Adrenal gland (tissue), 12 donors: ENCODE results near the gene XPOT. TPM values are rescaled to one million over a fixed set of nuclear protein-coding genes. Genes with fewer than 3 reads are reported as not detected.

Source experiments
- DNase-seq, 7 donors: peaks; one replicate each; pipeline ENCODE4 v3.0.0-alpha.2; 2019 to 2020
- H3K27ac ChIP-seq, 5 donors: fragments of 200-600 bp; sonication (generic) in 4 of 5; 1 replicate in 3 of 5; 2 replicates in 2 of 5; pipeline versions ENCODE4 v1.5.1 to v1.8.0; 2016 to 2020; ENCODE audit warnings: mild to moderate bottlenecking in 1 of 5
- H3K27me3 ChIP-seq: fragments of 200-600 bp; 2 replicates; pipeline ENCODE4 v1.8.0; 2021
- H3K36me3 ChIP-seq, 2 donors: fragments of 200-600 bp; replicated peaks in 1 of 2; 1 replicate in 1 of 2; 2 replicates in 1 of 2; pipeline versions ENCODE4 v1.5.1 to v1.8.0; 2018 to 2022
- H3K4me1 ChIP-seq, 2 donors: fragments of 200-600 bp; replicated peaks in 1 of 2; 1 replicate in 1 of 2; 2 replicates in 1 of 2; pipeline versions ENCODE4 v1.5.1 to v1.8.0; 2018 to 2021
- H3K4me3 ChIP-seq, 4 donors: fragments of 200-600 bp; sonication (generic) in 3 of 4; one replicate each; pipeline ENCODE4 v1.5.1; 2016 to 2018
- H3K9me3 ChIP-seq, 3 donors: fragments of 200-600 bp; sonication (generic) in 1 of 3; replicated peaks in 1 of 3; 1 replicate in 2 of 3; 2 replicates in 1 of 3; pipeline versions ENCODE4 v1.5.1 to v1.8.0; 2016 to 2021
- POLR2A ChIP-seq, 2 donors: fragments of 450-650 bp; IDR thresholded peaks; one replicate each; pipeline ENCODE4 v1.6.1; 2017; ENCODE audit warnings: antibody characterized with exemption in 2 of 2, mild to moderate bottlenecking in 2 of 2, moderate library complexity in 1 of 2
- WGBS, 4 donors: extraction: QIAGEN DNeasy Blood & Tissue Kit in 2 of 4; methylation state at CpG; one replicate each; pipeline versions ENCODE4 v1.1.5 to v1.1.7; 2013 to 2017; 5-methylcytosine and 5-hydroxymethylcytosine counted together
- intact Hi-C, 2 donors: fragments of 100-400 bp; cut with DNase I; formaldehyde crosslinking; loops; one replicate each; pipeline versions ENCODE4 v1.14.1 to v1.15.0; 2022 to 2023
- polyA plus RNA-seq, 3 donors: library from polyadenylated mRNA; stranded (reverse); fragments of 200-250 nt in 2 of 3; fragments of 350-450 nt in 1 of 3; fragmentation: Illumina TruSeq in 1 of 3; extraction: RNeasy Lipid Tissue Mini Kit (QIAGEN cat#74804) in 1 of 3; gene quantifications; one replicate each; pipeline ENCODE4 v1.2.3, GENCODE V29; 2013 to 2014
- total RNA-seq, 9 donors: library from RNA; depleted of rRNA in 4 of 9; stranded (reverse); fragments of >200 nt in 4 of 9; fragments of 120-200 nt in 1 of 9; fragmentation: NEBNext Ultra II Directional in 1 of 9; extraction: Animal tissue kit (Norgen Biotek cat#: 25700) in 1 of 9; gene quantifications; one replicate each; pipeline versions ENCODE4 v1.1.0 to v1.2.4, GENCODE V29; 2013 to 2023
- TF ChIP-seq, protein P1 (sequence below), 6 experiments: fragments of 450-650 bp in 4 of 6; fragments of 200-600 bp in 2 of 6; sonication (generic) in 1 of 6; IDR thresholded peaks; 1 replicate in 5 of 6; 2 replicates in 1 of 6; pipeline versions ENCODE4 v1.5.1 to v1.8.0; 2016 to 2021; ENCODE audit warnings: antibody characterized with exemption in 6 of 6, mild to moderate bottlenecking in 2 of 6, moderate library complexity in 1 of 6
- donor health status: healthy with polysubstance abuse.
- donor health status: Bipolar disorder and iron deficiency.
- donor health status: DM: yes; HTN: yes; CAD: no.
- donor health status: DM: no; HTN: no; CAD: no.
- donor health status: DM: no; HTN: no; CAD: no.
- donor health status: DM: yes; HTN: yes; CAD: no.

Gene XPOT
- total and polyA plus RNA-seq, 12 donors: 12.4 to 59.6 (median 45.2) TPM

DNA sequence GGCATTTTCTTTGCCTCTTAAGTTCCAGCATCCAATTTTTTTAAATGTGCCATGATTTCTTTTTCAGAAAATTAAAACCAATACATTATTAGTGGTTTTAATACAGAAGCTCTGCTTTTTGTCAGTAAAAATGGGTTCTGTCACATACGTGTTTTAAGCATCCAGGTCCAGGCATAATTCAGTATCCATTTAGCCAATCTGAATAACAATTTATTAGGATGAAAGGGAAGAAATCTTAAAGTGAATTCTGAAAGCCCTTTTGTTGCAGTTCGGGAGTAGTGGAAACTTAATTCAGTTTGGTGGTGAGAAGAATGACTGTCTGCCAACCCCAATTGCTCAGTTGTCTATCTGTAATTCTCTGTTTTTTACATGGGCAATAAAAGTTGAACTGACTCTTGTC, 7.2 kb downstream of the XPOT start:
- intact Hi-C loops: no loop called here
- 85 to 95% (median 88%) methylated on average over 2 of the region's 2 CpGs for WGBS, 4 donors
- Histone ChIP-seq H3K4me1 (peaks cover 0 to 6% of the 10 kb centered on the region in 2 donors), H3K9me3 (no peaks in the 10 kb centered on the region), H3K27me3 (no peaks in the 10 kb centered on the region), H3K4me3 (no peak overlapping the region), H3K27ac (no peak overlapping the region), H3K36me3 (peaks cover 0 to 47% of the 10 kb centered on the region in 2 donors)
- DNase-seq: no peak
- TF ChIP-seq, protein P1, sequence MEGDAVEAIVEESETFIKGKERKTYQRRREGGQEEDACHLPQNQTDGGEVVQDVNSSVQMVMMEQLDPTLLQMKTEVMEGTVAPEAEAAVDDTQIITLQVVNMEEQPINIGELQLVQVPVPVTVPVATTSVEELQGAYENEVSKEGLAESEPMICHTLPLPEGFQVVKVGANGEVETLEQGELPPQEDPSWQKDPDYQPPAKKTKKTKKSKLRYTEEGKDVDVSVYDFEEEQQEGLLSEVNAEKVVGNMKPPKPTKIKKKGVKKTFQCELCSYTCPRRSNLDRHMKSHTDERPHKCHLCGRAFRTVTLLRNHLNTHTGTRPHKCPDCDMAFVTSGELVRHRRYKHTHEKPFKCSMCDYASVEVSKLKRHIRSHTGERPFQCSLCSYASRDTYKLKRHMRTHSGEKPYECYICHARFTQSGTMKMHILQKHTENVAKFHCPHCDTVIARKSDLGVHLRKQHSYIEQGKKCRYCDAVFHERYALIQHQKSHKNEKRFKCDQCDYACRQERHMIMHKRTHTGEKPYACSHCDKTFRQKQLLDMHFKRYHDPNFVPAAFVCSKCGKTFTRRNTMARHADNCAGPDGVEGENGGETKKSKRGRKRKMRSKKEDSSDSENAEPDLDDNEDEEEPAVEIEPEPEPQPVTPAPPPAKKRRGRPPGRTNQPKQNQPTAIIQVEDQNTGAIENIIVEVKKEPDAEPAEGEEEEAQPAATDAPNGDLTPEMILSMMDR (IDR thresholded peaks at IDR 0.05): no peak
- no peak for TF ChIP-seq POLR2A (IDR thresholded peaks at IDR 0.05)

DNA sequence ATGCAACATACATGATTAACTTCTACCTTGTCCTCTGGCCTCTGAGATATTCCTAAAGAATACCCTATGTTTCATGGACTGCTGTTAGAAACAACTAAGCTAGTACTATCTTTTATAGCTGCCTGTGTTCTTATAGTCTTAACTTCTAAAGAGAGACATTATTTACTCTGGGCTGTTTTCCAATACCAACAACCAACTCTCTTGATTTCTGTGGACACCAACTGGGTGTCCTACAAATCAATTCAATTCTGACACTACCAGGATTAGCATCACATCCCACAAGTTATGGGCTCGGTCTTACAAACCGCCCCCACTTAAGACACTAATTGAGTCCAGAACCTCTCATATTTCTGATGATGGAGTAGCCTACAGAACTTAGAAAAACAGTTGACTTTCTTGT, 8.3 kb downstream of the XPOT start:
- Histone ChIP-seq H3K27me3 (no peaks in the 10 kb centered on the region), H3K36me3 (peaks cover 0 to 57% of the 10 kb centered on the region in 2 donors), H3K4me1 (peaks cover 0 to 2% of the 10 kb centered on the region in 2 donors), H3K27ac (no peak overlapping the region), H3K9me3 (no peaks in the 10 kb centered on the region), H3K4me3 (no peak overlapping the region)
- DNase-seq: no peak
- no peak for TF ChIP-seq POLR2A (IDR thresholded peaks at IDR 0.05)
- TF ChIP-seq, protein P1 (IDR thresholded peaks at IDR 0.05): no peak
- WGBS, 4 donors: 83 to 100% (median 91%) methylated on average over 2 of the region's 2 CpGs
- intact Hi-C loops: no loop called here

DNA sequence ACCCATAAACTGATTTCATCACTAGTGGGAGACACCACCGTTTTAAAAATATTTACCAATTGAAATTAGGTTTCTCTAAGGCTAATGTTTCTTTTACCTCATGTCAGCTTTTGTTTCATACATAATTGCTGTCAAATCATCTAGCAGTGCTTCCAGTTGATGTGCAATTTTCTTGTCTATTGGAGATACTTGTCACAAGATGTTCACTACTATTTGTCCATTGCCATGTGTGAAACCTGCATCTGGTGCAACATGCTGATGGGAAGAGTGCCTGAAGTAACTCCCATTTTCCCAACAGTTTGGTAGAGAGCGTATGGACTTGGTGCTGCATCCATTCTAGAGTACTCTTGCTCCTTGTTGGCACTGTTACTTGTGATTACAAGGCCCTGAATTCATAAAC, 9.7 kb downstream of the XPOT start:
- WGBS, 4 donors: 82 to 92% (median 90%) methylated on average over 2 of the region's 2 CpGs

DNA sequence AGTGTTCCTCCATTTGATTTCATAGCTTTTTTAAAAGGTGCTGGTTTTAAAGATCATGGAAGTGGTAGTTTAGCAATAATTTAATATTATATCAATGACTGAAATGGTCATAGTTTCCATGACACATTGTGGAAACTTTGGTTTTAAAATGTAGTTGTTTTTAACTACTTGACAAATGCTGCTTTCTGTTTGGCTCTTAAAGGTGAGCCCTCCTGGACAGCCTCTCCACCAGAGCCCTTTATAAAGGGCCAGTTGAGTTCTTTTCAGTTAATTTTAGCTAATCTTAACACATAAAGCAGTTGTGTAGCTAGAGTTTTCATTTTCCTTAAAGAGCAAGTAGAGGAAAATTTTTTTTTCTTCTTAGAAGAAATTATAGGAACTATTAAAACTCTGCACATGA, 14.0 kb downstream of the XPOT start:
- no peaks in the 10 kb centered on the region for H3K27me3 ChIP-seq
- H3K9me3 ChIP-seq: no peaks in the 10 kb centered on the region
- intact Hi-C loops: no loop called here
- peaks cover 0 to 82% of the 10 kb centered on the region in 2 donors for H3K36me3 ChIP-seq
- no peak for DNase-seq
- no peak overlapping the region for H3K27ac ChIP-seq
- H3K4me1 ChIP-seq: no peaks in the 10 kb centered on the region
- TF ChIP-seq, protein P1 (IDR thresholded peaks at IDR 0.05): no peak
- no peak for TF ChIP-seq POLR2A (IDR thresholded peaks at IDR 0.05)
- H3K4me3 ChIP-seq: no peak overlapping the region

More for the DNA sequence above, 9.7 kb downstream of the XPOT start:
- Histone ChIP-seq H3K4me3 (no peak overlapping the region), H3K9me3 (no peaks in the 10 kb centered on the region), H3K36me3 (peaks cover 0 to 71% of the 10 kb centered on the region in 2 donors), H3K27me3 (no peaks in the 10 kb centered on the region), H3K27ac (no peak overlapping the region), H3K4me1 (no peaks in the 10 kb centered on the region)
- DNase-seq: no peak
- TF ChIP-seq, protein P1 (IDR thresholded peaks at IDR 0.05): no peak
- TF ChIP-seq POLR2A (IDR thresholded peaks at IDR 0.05): no peak
- intact Hi-C loops: no loop called here
